HepG2 (cell line): ENCODE measurements around the gene SPNS3. TPM values are rescaled to one million over a fixed set of nuclear protein-coding genes. Genes with fewer than 3 reads are reported as not detected.
A peak's percentile ranks its signal among the peaks of the same experiment; 100 is the strongest.

Experiments used
- DDIT3 ChIP-seq: sonication (generic); formaldehyde crosslinking; IDR thresholded peaks from 2 replicates; pipeline ENCODE4 v1.4.0; 2020; ENCODE audit warnings: mild to moderate bottlenecking, missing genetic modification reagents
- ELK4 ChIP-seq: sonication (generic); formaldehyde crosslinking; IDR thresholded peaks from 2 replicates; pipeline ENCODE4 v1.9.0; 2021; ENCODE audit warnings: missing genetic modification reagents, borderline replicate concordance
- HDAC6 ChIP-seq: fragments of 200-600 bp; sonication (generic); IDR thresholded peaks from 2 replicates; pipeline ENCODE4 v1.7.0; 2017; ENCODE audit warnings: mild to moderate bottlenecking, antibody characterized with exemption, low read length, low read depth
- RFXANK ChIP-seq: IDR thresholded peaks from 2 replicates; pipeline ENCODE4 v1.6.1; 2016
- SNAI1 ChIP-seq: sonication (generic); formaldehyde crosslinking; IDR thresholded peaks from 2 replicates; pipeline ENCODE4 v1.5.0; 2020; ENCODE audit warnings: mild to moderate bottlenecking, missing genetic modification reagents, borderline replicate concordance
- UBTF ChIP-seq: sonication (generic); formaldehyde crosslinking; IDR thresholded peaks from 2 replicates; pipeline ENCODE4 v1.4.0; 2020; ENCODE audit warnings: mild to moderate bottlenecking, missing genetic modification reagents
- ZNF567 ChIP-seq: sonication (generic); formaldehyde crosslinking; IDR thresholded peaks from 2 replicates; pipeline ENCODE4 v1.8.1; 2023; ENCODE audit warnings: mild to moderate bottlenecking, missing genetic modification reagents, borderline replicate concordance
- ZNF616 ChIP-seq: sonication (generic); formaldehyde crosslinking; IDR thresholded peaks from 2 replicates; pipeline ENCODE4 v1.5.0; 2020; ENCODE audit warnings: low read depth, mild to moderate bottlenecking, missing genetic modification reagents
- polyA plus RNA-seq, 8 experiments: library from polyadenylated mRNA; depleted of rRNA in 3 of 8; stranded (reverse) in 7 of 8; unstranded in 1 of 8; fragments of >200 nt; fragmentation: Illumina TruSeq in 4 of 8; extraction: Trizol in 4 of 8; gene quantifications; 2 replicates each; pipeline versions ENCODE4 v1.2.1 to v1.2.3, GENCODE V29; 2011 to 2016; ENCODE audit warnings: low read depth in 4 of 8, missing spikeins in 1 of 8, mixed read lengths in 1 of 8; ENCODE audit not compliant: insufficient read depth in 1 of 8
- total RNA-seq, 5 experiments: library from RNA; depleted of rRNA; stranded (reverse); fragments of >200 nt; fragmentation: Illumina TruSeq; extraction: Trizol; gene quantifications; 2 replicates each; pipeline ENCODE4 v1.2.3, GENCODE V29; 2016; ENCODE audit warnings: low read depth in 1 of 5
- TF ChIP-seq, protein P1 (sequence below): sonication (generic); formaldehyde crosslinking; IDR thresholded peaks from 2 replicates; pipeline ENCODE4 v1.4.0; 2020; ENCODE audit warnings: low read depth, mild to moderate bottlenecking, missing genetic modification reagents

The SPNS3 gene
- total and polyA plus RNA-seq, 2 of the 13 experiments (the other 11 are each of a cell fraction or from before 2014, with no cell fraction given) = not detected

DNA sequence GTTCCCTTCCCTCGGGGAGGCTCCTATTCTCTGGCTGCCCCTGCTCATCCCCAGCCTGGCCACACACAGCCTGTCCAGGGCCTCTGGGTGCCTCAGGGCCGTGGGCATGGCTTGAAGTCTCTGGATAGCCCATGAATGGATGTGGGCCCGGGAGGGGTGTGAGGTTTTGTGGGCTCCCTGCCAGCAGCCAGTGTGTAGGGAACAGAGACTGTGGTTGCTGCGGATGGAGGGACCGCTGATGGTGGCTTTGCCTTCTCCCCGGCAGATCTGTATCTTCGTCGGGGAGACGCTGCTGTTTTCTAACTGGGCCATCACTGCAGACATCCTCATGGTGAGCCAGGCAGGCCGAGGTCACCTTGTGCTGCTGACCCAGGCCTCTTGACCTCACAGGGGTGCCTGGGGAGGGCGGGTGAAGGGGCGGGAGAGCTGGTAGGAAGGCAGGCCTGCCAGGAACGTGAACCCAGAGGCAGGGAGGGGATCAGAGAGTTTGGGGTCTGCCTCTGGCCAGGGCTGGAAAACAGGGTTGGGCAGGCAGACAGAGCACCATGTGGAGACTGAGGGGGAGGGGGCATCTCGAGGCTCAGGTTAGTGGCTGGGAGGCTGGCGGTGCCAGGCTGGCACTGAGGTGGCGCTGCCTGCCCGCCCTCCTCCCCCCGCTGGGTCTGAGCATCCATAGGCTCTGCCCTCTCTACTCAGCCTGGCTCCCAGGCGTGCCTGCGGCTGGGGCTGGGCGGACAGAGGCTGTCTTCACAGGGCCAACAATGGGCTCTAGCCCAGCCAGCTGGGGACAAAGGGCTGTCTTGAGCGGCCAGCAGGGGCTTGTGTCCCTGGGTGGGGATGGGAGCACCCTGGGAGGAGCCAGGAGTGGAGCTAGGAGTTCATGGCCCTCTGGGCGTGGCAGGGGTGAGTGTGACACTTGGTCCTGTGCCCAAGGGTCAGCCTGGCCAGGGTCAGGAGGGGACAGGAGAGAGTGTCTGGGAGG lies 100.1 kb downstream of the SPNS3 start (continued):
- no peak for TF ChIP-seq HDAC6
- no peak for TF ChIP-seq ELK4
- TF ChIP-seq SNAI1 = no peak
- TF ChIP-seq UBTF (CRISPR knock-in tag) = 0 out of 2 replicates have a peak, but pooled peaks have one; percentile 14
- TF ChIP-seq DDIT3 (CRISPR knock-in tag) = no peak
- TF ChIP-seq, protein P1, sequence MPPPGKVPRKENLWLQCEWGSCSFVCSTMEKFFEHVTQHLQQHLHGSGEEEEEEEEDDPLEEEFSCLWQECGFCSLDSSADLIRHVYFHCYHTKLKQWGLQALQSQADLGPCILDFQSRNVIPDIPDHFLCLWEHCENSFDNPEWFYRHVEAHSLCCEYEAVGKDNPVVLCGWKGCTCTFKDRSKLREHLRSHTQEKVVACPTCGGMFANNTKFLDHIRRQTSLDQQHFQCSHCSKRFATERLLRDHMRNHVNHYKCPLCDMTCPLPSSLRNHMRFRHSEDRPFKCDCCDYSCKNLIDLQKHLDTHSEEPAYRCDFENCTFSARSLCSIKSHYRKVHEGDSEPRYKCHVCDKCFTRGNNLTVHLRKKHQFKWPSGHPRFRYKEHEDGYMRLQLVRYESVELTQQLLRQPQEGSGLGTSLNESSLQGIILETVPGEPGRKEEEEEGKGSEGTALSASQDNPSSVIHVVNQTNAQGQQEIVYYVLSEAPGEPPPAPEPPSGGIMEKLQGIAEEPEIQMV (CRISPR knock-in tag) = no peak
- no peak for TF ChIP-seq ZNF567 (CRISPR knock-in tag)
- TF ChIP-seq RFXANK (CRISPR knock-in tag) = no peak
- no peak for TF ChIP-seq ZNF616 (CRISPR knock-in tag)
- TF ChIP-seq, all 625 proteins: peak for 22
